ENCODE results near the gene CFAP77. TPM values are rescaled to one million over a fixed set of nuclear protein-coding genes. Genes with fewer than 3 reads are reported as not detected.

Gene CFAP77
- polyA plus RNA-seq, 1 donor from 2014 or later = not detected

- Histone ChIP-seq H3K79me2 (replicated peaks; ENCODE audit: insufficient read depth, low read length) (no peaks in the 10 kb centered on the region), H3F3A (ENCODE audit: insufficient read depth, low read length, poor library complexity, severe bottlenecking) (no peaks in the 10 kb centered on the region), H3K27ac (ENCODE audit: low read length) (no peak overlapping the region), H3K4me2 (ENCODE audit: low read length) (no peak overlapping the region), H3K9ac (ENCODE audit: low read length) (no peak overlapping the region), H3K9me2 (ENCODE audit: insufficient read depth, low read length) (no peaks in the 10 kb centered on the region), H2AFZ (ENCODE audit: low read depth, low read length) (no peak overlapping the region), H3K9me3 (ENCODE audit: low read length) (no peaks in the 10 kb centered on the region), H3K36me3 (ENCODE audit: insufficient read depth, low read length) (no peaks in the 10 kb centered on the region), H3K4me3 (ENCODE audit: low read length) (no peak overlapping the region), H3K27me3 (ENCODE audit: insufficient read depth, low read depth, low read length) (no peaks in the 10 kb centered on the region), H4K20me1 (ENCODE audit: insufficient read depth) (no peaks in the 10 kb centered on the region)
- TF ChIP-seq REST (IDR thresholded peaks at IDR 0.05; ENCODE audit: borderline replicate concordance) (no peak), EP300 (conservative IDR thresholded peaks at IDR 0.05; ENCODE audit: poor library complexity, severe bottlenecking) (no peak), POLR2AphosphoS5 (IDR thresholded peaks at IDR 0.05) (no peak), TAF1 (IDR thresholded peaks at IDR 0.05; ENCODE audit: low read depth) (no peak), RAD21 (conservative IDR thresholded peaks at IDR 0.05) (no peak), EZH2 (IDR thresholded peaks at IDR 0.05; ENCODE audit: borderline replicate concordance, insufficient read depth, low read length, poor library complexity, severe bottlenecking) (no peak), MXI1 (conservative IDR thresholded peaks at IDR 0.05; ENCODE audit: poor library complexity, severe bottlenecking) (no peak), SMC3 (conservative IDR thresholded peaks at IDR 0.05; ENCODE audit: poor library complexity) (no peak)
- TF ChIP-seq, protein P1, sequence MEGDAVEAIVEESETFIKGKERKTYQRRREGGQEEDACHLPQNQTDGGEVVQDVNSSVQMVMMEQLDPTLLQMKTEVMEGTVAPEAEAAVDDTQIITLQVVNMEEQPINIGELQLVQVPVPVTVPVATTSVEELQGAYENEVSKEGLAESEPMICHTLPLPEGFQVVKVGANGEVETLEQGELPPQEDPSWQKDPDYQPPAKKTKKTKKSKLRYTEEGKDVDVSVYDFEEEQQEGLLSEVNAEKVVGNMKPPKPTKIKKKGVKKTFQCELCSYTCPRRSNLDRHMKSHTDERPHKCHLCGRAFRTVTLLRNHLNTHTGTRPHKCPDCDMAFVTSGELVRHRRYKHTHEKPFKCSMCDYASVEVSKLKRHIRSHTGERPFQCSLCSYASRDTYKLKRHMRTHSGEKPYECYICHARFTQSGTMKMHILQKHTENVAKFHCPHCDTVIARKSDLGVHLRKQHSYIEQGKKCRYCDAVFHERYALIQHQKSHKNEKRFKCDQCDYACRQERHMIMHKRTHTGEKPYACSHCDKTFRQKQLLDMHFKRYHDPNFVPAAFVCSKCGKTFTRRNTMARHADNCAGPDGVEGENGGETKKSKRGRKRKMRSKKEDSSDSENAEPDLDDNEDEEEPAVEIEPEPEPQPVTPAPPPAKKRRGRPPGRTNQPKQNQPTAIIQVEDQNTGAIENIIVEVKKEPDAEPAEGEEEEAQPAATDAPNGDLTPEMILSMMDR (IDR thresholded peaks at IDR 0.05; ENCODE audit: poor library complexity, severe bottlenecking) = no peak
These were observed 14.5 kb upstream of the CFAP77 start for GRCh38 chr9:132395560-132395959.

- peaks cover 19% of the 10 kb centered on the region for H3K79me2 ChIP-seq (replicated peaks; ENCODE audit: insufficient read depth, low read length)
- no peaks in the 10 kb centered on the region for H3F3A ChIP-seq (ENCODE audit: insufficient read depth, low read length, poor library complexity, severe bottlenecking)
- no peak overlapping the region for H3K9ac ChIP-seq (ENCODE audit: low read length)
- H3K4me2 ChIP-seq (ENCODE audit: low read length) = no peak overlapping the region
- no peak overlapping the region for H2AFZ ChIP-seq (ENCODE audit: low read depth, low read length)
- no peaks in the 10 kb centered on the region for H3K27me3 ChIP-seq (ENCODE audit: insufficient read depth, low read depth, low read length)
- no peaks in the 10 kb centered on the region for H4K20me1 ChIP-seq (ENCODE audit: insufficient read depth)
- H3K9me3 ChIP-seq (ENCODE audit: low read length) = no peaks in the 10 kb centered on the region
- H3K27ac ChIP-seq (ENCODE audit: low read length) = no peak overlapping the region
- H3K36me3 ChIP-seq (ENCODE audit: insufficient read depth, low read length) = no peaks in the 10 kb centered on the region
- TF ChIP-seq POLR2AphosphoS5 (IDR thresholded peaks at IDR 0.05) (no peak), EZH2 (IDR thresholded peaks at IDR 0.05; ENCODE audit: borderline replicate concordance, insufficient read depth, low read length, poor library complexity, severe bottlenecking) (no peak), EP300 (conservative IDR thresholded peaks at IDR 0.05; ENCODE audit: poor library complexity, severe bottlenecking) (no peak), MXI1 (conservative IDR thresholded peaks at IDR 0.05; ENCODE audit: poor library complexity, severe bottlenecking) (no peak), RAD21 (conservative IDR thresholded peaks at IDR 0.05) (no peak), REST (IDR thresholded peaks at IDR 0.05; ENCODE audit: borderline replicate concordance) (no peak), SMC3 (conservative IDR thresholded peaks at IDR 0.05; ENCODE audit: poor library complexity) (no peak), TAF1 (IDR thresholded peaks at IDR 0.05; ENCODE audit: low read depth) (no peak)
- TF ChIP-seq, protein P1 (IDR thresholded peaks at IDR 0.05; ENCODE audit: poor library complexity, severe bottlenecking) = no peak
- no peak overlapping the region for H3K4me3 ChIP-seq (ENCODE audit: low read length)
- no peaks in the 10 kb centered on the region for H3K9me2 ChIP-seq (ENCODE audit: insufficient read depth, low read length)
These were observed 8.2 kb upstream of the CFAP77 start for GRCh38 chr9:132401824-132402223.
